Gastrocnemius medialis (tissue), 4 donors: Measurements from ENCODE around the gene CLDND2. TPM values are rescaled to one million over a fixed set of nuclear protein-coding genes. Genes with fewer than 3 reads are reported as not detected.

Source experiments
- ATAC-seq, 2 donors: fragments of 150-250 bp; one replicate each; pipeline ENCODE4 v1.9.1; 2016
- DNase-seq, 2 donors: peaks; one replicate each; pipeline ENCODE4 v3.0.0-alpha.2; 2019
- H3K27ac ChIP-seq, 4 donors: fragments of 200-600 bp; sonication (generic); 1 replicate in 1 of 4; 2 replicates in 3 of 4; pipeline ENCODE4 v1.5.1; 2016 to 2018; ENCODE audit warnings: mild to moderate bottlenecking in 2 of 4, moderate library complexity in 1 of 4
- H3K27me3 ChIP-seq, 3 donors: fragments of 200-600 bp; sonication (generic) in 2 of 3; 1 replicate in 1 of 3; 2 replicates in 2 of 3; pipeline versions ENCODE4 v1.5.1 to v1.6.0; 2016 to 2019; ENCODE audit warnings: mild to moderate bottlenecking in 1 of 3, moderate library complexity in 1 of 3
- H3K36me3 ChIP-seq, 2 donors: fragments of 200-600 bp; sonication (generic) in 1 of 2; one replicate each; pipeline ENCODE4 v1.5.1; 2017 to 2018
- H3K4me1 ChIP-seq, 2 donors: fragments of 200-600 bp; sonication (generic) in 1 of 2; one replicate each; pipeline ENCODE4 v1.5.1; 2016 to 2017; ENCODE audit warnings: mild to moderate bottlenecking in 2 of 2
- H3K4me3 ChIP-seq, 4 donors: fragments of 200-600 bp; sonication (generic) in 3 of 4; 1 replicate in 1 of 4; 2 replicates in 3 of 4; pipeline ENCODE4 v1.5.1; 2016 to 2019; ENCODE audit warnings: mild to moderate bottlenecking in 2 of 4
- H3K9me3 ChIP-seq, 3 donors: fragments of 200-600 bp; sonication (generic) in 2 of 3; 1 replicate in 1 of 3; 2 replicates in 2 of 3; pipeline ENCODE4 v1.5.1; 2016 to 2019
- POLR2A ChIP-seq, 2 donors: fragments of 450-650 bp; IDR thresholded peaks; one replicate each; pipeline ENCODE4 v1.6.1; 2017; ENCODE audit warnings: antibody characterized with exemption in 2 of 2, mild to moderate bottlenecking in 2 of 2, moderate library complexity in 2 of 2
- in situ Hi-C, 4 donors: fragments of 200-750 bp; cut with MboI; loops; one replicate each; pipeline versions ENCODE4 v1.15.0 to v1.8.0; 2017; ENCODE audit warnings: low sequenced_read_pairs in 4 of 4
- intact Hi-C: fragments of 100-400 bp; cut with DNase I; formaldehyde crosslinking; loops from one replicate; pipeline ENCODE4 v1.15.1; 2023; ENCODE audit warnings: low total_unique reads
- total RNA-seq, 4 donors: library from RNA; depleted of rRNA; stranded (reverse); fragments of >200 nt; gene quantifications; one replicate each; pipeline versions ENCODE4 v1.1.0 to v1.2.3, GENCODE V29; 2016
- TF ChIP-seq, protein P1 (sequence below), 5 experiments: fragments of 450-650 bp in 3 of 5; fragments of 200-600 bp in 2 of 5; sonication (generic) in 2 of 5; IDR thresholded peaks in 4 of 5; conservative IDR thresholded peaks in 1 of 5; 1 replicate in 4 of 5; 2 replicates in 1 of 5; pipeline ENCODE4 v1.5.1; 2016 to 2019; ENCODE audit warnings: antibody characterized with exemption in 5 of 5, mild to moderate bottlenecking in 3 of 5, moderate library complexity in 3 of 5

CLDND2 gene
- total RNA-seq, 4 donors from 2014 or later, result not detected

DNA sequence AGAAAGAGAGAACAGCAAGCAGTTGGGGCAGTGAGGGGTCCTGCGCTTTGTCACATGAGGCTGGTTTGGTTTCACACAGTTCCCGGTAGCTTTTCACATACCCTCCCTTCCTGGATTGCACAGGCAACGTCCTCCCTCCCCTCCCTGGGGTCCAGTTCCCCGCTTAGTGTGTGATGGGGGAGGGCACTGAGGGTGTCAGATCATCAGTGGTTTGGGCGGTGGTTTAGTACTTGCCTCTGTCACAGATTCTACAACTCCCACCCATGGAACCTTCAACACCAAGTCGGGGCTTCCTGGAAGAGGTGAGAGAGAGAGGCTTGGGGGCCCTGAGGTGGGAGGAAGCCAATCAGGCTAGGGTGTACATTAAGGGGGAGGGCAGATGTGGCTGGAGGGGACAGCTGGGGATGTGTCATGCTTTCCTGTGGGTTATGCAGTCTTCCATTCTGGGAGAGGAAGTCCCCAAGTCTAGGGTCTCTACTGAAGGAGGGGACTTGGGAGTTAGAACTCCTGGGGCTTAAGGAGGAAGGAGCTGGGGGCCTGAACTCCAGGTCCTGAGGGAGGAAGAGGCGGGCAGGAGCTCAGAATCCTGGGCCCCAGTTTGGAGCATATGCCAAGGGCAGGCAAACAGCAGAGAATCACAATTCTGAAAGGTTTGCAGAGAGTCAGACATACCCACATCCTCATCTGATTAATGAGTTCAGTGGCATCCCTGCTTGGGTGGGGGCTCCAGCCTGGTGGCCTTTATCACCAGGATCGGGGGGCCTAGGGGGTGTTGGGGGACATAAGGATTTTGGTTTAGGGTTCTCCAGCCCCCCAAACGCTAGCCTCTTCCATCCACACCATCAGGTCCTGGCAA is 4.1 kb upstream of the CLDND2 start, which contains the start of gene NKG7:
TSS of gene NKG7 (minus strand) at position 6 of the 856 bp plus-strand sequence. CDS start 119 bp downstream, outside the sequence.
- ATAC-seq, result no peak

GRCh38 chr19:51372021-51372648 is 3.3 kb upstream of the CLDND2 start:
- ATAC-seq (no peak), DNase-seq (no peak)
- Histone ChIP-seq H3K36me3 (no peaks in the 10 kb centered on the region), H3K9me3 (no peaks in the 10 kb centered on the region), H3K4me3 (no peak overlapping the region), H3K27me3 (no peaks in the 10 kb centered on the region), H3K27ac (no peak overlapping the region), H3K4me1 (no peaks in the 10 kb centered on the region)
- in situ Hi-C loops (no loop called here), intact Hi-C loops (no loop called here)
- no peak for TF ChIP-seq POLR2A (IDR thresholded peaks at IDR 0.05)
- TF ChIP-seq, protein P1, sequence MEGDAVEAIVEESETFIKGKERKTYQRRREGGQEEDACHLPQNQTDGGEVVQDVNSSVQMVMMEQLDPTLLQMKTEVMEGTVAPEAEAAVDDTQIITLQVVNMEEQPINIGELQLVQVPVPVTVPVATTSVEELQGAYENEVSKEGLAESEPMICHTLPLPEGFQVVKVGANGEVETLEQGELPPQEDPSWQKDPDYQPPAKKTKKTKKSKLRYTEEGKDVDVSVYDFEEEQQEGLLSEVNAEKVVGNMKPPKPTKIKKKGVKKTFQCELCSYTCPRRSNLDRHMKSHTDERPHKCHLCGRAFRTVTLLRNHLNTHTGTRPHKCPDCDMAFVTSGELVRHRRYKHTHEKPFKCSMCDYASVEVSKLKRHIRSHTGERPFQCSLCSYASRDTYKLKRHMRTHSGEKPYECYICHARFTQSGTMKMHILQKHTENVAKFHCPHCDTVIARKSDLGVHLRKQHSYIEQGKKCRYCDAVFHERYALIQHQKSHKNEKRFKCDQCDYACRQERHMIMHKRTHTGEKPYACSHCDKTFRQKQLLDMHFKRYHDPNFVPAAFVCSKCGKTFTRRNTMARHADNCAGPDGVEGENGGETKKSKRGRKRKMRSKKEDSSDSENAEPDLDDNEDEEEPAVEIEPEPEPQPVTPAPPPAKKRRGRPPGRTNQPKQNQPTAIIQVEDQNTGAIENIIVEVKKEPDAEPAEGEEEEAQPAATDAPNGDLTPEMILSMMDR (IDR thresholded peaks at IDR 0.05 in 4 of 5, conservative IDR thresholded peaks at IDR 0.05 in 1 of 5), result no peak

More for the DNA sequence above, 4.1 kb upstream of the CLDND2 start, which contains the start of gene NKG7:
- no peak for DNase-seq
- TF ChIP-seq, protein P1 (IDR thresholded peaks at IDR 0.05 in 4 of 5, conservative IDR thresholded peaks at IDR 0.05 in 1 of 5), result no peak
- TF ChIP-seq POLR2A (IDR thresholded peaks at IDR 0.05), result no peak
- Histone ChIP-seq H3K4me3 (no peak within 1 kb of the TSS), H3K27me3 (no peaks in the 10 kb centered on the region), H3K27ac (no peak within 1 kb of the TSS), H3K36me3 (no peaks in the 10 kb centered on the region), H3K9me3 (no peaks in the 10 kb centered on the region), H3K4me1 (no peaks in the 10 kb centered on the region)
- in situ Hi-C loops (no loop called here), intact Hi-C loops (no loop called here)

DNA sequence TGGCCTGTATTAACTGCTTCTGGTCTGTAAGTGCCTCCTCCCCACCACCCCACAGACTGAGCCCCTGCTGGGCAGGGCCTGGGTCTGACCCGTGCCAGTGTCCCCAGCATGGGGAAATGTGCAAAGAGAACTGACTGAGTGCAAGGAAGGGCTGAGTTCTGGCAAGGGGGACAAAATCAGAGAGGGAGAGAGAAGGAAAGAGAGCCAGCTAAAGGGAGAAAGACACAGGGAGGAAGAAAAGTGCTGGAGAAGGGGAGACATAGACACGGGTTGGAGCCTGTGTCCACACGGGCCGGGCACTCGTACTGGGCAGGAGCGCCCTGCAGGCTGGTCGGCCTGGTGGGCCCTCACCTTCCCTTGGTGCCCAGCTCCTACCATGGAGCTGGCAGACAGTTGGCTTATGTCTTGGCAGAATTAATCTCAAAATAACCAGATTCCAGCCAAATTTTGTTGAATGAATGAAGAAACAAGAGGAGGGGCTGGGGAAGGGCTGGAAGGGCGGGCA is 2.4 kb upstream of the CLDND2 start:
- ATAC-seq (no peak), DNase-seq (no peak)

DNA sequence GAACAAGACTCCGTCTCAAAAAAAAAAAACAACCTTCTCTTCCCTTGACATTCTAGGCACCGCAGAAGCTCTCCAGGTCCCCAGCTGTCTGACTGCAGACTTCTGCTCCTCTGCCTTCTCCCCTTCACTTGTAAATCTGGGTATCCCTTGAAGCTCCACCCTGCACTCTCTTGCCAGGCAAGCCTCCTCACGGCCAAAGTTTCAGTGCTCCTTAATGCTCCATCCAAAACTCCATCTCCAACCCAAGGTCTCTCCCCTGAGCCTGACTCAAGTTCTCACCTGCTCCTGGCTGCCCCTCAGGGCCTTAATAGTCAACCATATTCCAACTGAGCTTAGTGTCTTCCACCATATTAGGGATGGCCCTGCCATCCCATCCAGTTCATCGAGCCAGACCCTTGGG is 1.4 kb upstream of the CLDND2 start:
- in situ Hi-C loops (no loop called here), intact Hi-C loops (no loop called here)
- DNase-seq (no peak), ATAC-seq (no peak)
- TF ChIP-seq POLR2A (IDR thresholded peaks at IDR 0.05), result no peak
- TF ChIP-seq, protein P1 (IDR thresholded peaks at IDR 0.05 in 4 of 5, conservative IDR thresholded peaks at IDR 0.05 in 1 of 5), result no peak
- Histone ChIP-seq H3K27ac (no peak overlapping the region), H3K4me3 (no peak overlapping the region), H3K27me3 (no peaks in the 10 kb centered on the region), H3K9me3 (no peaks in the 10 kb centered on the region), H3K36me3 (no peaks in the 10 kb centered on the region), H3K4me1 (peaks cover 4% of the 10 kb centered on the region in 2 donors)

More for the DNA sequence above, 2.4 kb upstream of the CLDND2 start:
- H3K4me1 ChIP-seq, result no peaks in the 10 kb centered on the region
- no peak overlapping the region for H3K4me3 ChIP-seq
- H3K36me3 ChIP-seq, result no peaks in the 10 kb centered on the region
- H3K9me3 ChIP-seq, result no peaks in the 10 kb centered on the region
- H3K27ac ChIP-seq, result no peak overlapping the region
- TF ChIP-seq, protein P1 (IDR thresholded peaks at IDR 0.05 in 4 of 5, conservative IDR thresholded peaks at IDR 0.05 in 1 of 5), result no peak
- TF ChIP-seq POLR2A (IDR thresholded peaks at IDR 0.05), result no peak
- H3K27me3 ChIP-seq, result no peaks in the 10 kb centered on the region
- in situ Hi-C loops (no loop called here), intact Hi-C loops (no loop called here)
